ENCODE results near the gene NTMT1. TPM values are rescaled to one million over a fixed set of nuclear protein-coding genes. Genes with fewer than 3 reads are reported as not detected.

Gene NTMT1
- total and polyA plus RNA-seq, 12 donors, result 54.0 to 123 (median 61.9) TPM

DNA sequence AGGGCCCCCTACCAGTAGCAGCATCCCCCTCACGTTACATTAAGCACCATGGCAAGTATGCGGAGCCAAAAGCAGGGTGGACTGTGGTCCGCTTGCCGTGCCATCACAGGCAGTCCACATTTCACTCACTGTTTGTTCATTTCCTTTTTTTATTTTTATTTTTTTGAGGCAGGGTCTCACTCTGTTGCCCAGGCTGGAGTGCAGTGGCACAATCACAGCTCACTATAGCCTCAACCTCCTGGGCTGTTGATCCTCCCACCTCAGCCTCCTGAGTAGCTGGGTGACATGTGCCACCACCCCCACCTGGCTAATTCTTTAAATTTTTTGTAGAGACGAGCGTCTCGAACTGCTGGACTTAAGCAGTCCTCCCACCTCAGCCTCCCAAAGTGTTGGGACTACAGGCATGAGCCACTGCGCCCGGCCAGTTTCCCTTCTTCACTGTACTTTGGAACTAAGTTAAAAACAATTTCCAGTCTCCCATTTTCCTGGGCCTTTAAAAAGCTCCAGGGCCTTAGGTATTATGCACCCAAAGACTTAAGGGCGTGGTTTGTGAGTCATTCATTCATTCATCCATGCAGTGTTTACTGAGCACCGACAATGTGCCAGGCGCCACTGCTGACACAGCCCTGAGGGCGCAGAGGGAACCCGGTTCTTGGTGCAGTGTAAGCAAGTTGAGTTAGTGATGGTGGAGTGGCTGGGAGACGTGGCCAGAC, 59.4 kb downstream of the NTMT1 start:
- Histone ChIP-seq H3K36me3 (no peaks in the 10 kb centered on the region), H3K4me1 (no peaks in the 10 kb centered on the region), H3K27ac (no peak overlapping the region), H3K27me3 (peaks cover 0 to 17% (median 9%) of the 10 kb centered on the region in 7 donors), H3K9me3 (no peaks in the 10 kb centered on the region), H3K4me3 (no peak overlapping the region)
- DNase-seq, result no peak
- WGBS, 2 donors, result 81 to 85% methylated on average over 15 of the region's 15 CpGs
- ATAC-seq, result peak in 1 of 8 donors; percentile 10
- intact Hi-C loops (cut with DNase I), result no loop called here
- TF ChIP-seq CTCF (IDR thresholded peaks at IDR 0.05), result no peak

Other genes starting within 250 kb of the NTMT1 start
- not detected for gene C9orf50, start 5.1 kb upstream of the NTMT1 start, total RNA-seq
- not detected for gene C9orf50, start 5.1 kb upstream of the NTMT1 start, polyA plus RNA-seq
- 10 to 100 TPM in 2 of 10 donors, 1 to 10 TPM in 8; 6.2 to 11.8 (median 9.0) TPM for gene ASB6, start 16.0 kb downstream of the NTMT1 start, total RNA-seq
- gene ASB6, start 16.0 kb downstream of the NTMT1 start, polyA plus RNA-seq, result 10 to 100 TPM in 1 of 2 donors, 1 to 10 TPM in 1; 9.2 to 11.2 TPM
- 1 to 10 TPM in 2 of 10 donors, under 1 TPM in 8; 0.21 to 1.2 (median 0.45) TPM for gene PRRX2, start 39.5 kb downstream of the NTMT1 start, total RNA-seq
- gene PRRX2, start 39.5 kb downstream of the NTMT1 start, polyA plus RNA-seq, result 1 to 10 TPM in 1 of 2 donors, under 1 TPM in 1; 0.29 to 3.0 TPM
- 1 to 10 TPM in 5 of 10 donors, under 1 TPM in 5; 0.15 to 3.6 (median 1.1) TPM for gene PTGES, start 126.9 kb downstream of the NTMT1 start, total RNA-seq
- 1 to 10 TPM; 2.6 to 5.7 TPM for gene PTGES, start 126.9 kb downstream of the NTMT1 start, polyA plus RNA-seq
- 10 to 100 TPM in 7 of 10 donors, 1 to 10 TPM in 3; 6.9 to 13.8 (median 11.0) TPM for gene TOR1B, start 177.0 kb downstream of the NTMT1 start, total RNA-seq
- 10 to 100 TPM in 1 of 2 donors, 1 to 10 TPM in 1; 6.4 to 11.3 TPM for gene TOR1B, start 177.0 kb downstream of the NTMT1 start, polyA plus RNA-seq
- 10 to 100 TPM; 11.1 to 16.8 (median 13.3) TPM for gene TOR1A, start 198.0 kb downstream of the NTMT1 start, total RNA-seq
- 10 to 100 TPM; 10.9 to 19.8 TPM for gene TOR1A, start 198.0 kb downstream of the NTMT1 start, polyA plus RNA-seq
- 10 to 100 TPM; 25.7 to 34.6 (median 30.5) TPM for gene C9orf78, start 209.1 kb downstream of the NTMT1 start, total RNA-seq
- gene C9orf78, start 209.1 kb downstream of the NTMT1 start, polyA plus RNA-seq, result 10 to 100 TPM; 34.2 to 66.2 TPM
- gene USP20, start 209.3 kb downstream of the NTMT1 start, total RNA-seq, result 10 to 100 TPM; 10.9 to 16.8 (median 12.5) TPM
- 10 to 100 TPM; 11.0 to 14.7 TPM for gene USP20, start 209.3 kb downstream of the NTMT1 start, polyA plus RNA-seq